T-cell (primary cell): ENCODE results near the gene MANEA. TPM values are rescaled to one million over a fixed set of nuclear protein-coding genes. Genes with fewer than 3 reads are reported as not detected.

Experiments
- ATAC-seq, 4 experiments: fragments of 200-7000 bp in 3 of 4; fragments of 150-1000 bp in 1 of 4; cut with Tn5 transposase; replicated peaks in 1 of 4; 1 replicate in 3 of 4; 2 replicates in 1 of 4; pipeline ENCODE4 v1.10.0; 2021; ENCODE audit warnings: moderate library complexity in 3 of 4, mild to moderate bottlenecking in 2 of 4, moderate number of reproducible peaks in 1 of 4
- CTCF ChIA-PET, 2 donors: fragments of 300-600 bp; sonication (Branson Sonifier 250); formaldehyde crosslinking; loops; one replicate each; lab custom pipeline; 2022; ENCODE audit warnings: antibody characterized with exemption in 2 of 2; lab: Charles Lee
- POLR2A ChIA-PET, 2 donors: fragments of 300-600 bp; sonication (Branson Sonifier 250); formaldehyde crosslinking; loops; one replicate each; lab custom pipeline; 2022; ENCODE audit warnings: antibody characterized with exemption in 2 of 2; lab: Charles Lee
- DNase-seq, 35 experiments: peaks; one replicate each; pipeline versions ENCODE4 v3.0.0 to v3.0.0-alpha.2; 2013 to 2023
- H3K27ac ChIP-seq: one replicate; pipeline ENCODE4 v1.5.1; 2013; ENCODE audit warnings: low read length
- H3K27me3 ChIP-seq, 2 experiments: replicated peaks in 1 of 2; 1 replicate in 1 of 2; 2 replicates in 1 of 2; pipeline versions ENCODE4 v1.6.1 to v1.7.0; 2013; ENCODE audit warnings: low read length in 1 of 2, mixed read lengths in 1 of 2; ENCODE audit not compliant: control insufficient read depth in 2 of 2, insufficient read depth in 2 of 2; ENCODE audit errors: extremely low read depth in 1 of 2
- H3K36me3 ChIP-seq, 2 donors: 1 replicate in 1 of 2; 2 replicates in 1 of 2; pipeline versions ENCODE4 v1.6.1 to v1.7.0; 2013; ENCODE audit warnings: low read length in 1 of 2; ENCODE audit not compliant: control insufficient read depth in 2 of 2, insufficient read depth in 1 of 2; ENCODE audit errors: extremely low read depth in 1 of 2
- H3K4me1 ChIP-seq, 2 experiments: 1 replicate in 1 of 2; 2 replicates in 1 of 2; pipeline versions ENCODE4 v1.6.1 to v1.7.0; 2013; ENCODE audit warnings: low read length in 2 of 2, mixed read lengths in 1 of 2; ENCODE audit not compliant: insufficient read depth in 2 of 2, control insufficient read depth in 1 of 2; ENCODE audit errors: extremely low read depth in 1 of 2
- H3K4me3 ChIP-seq, 2 donors: 1 replicate in 1 of 2; 2 replicates in 1 of 2; pipeline versions ENCODE4 v1.5.1 to v1.7.0; 2013; ENCODE audit warnings: mild to moderate bottlenecking in 2 of 2, low read length in 1 of 2, moderate library complexity in 1 of 2; ENCODE audit not compliant: control insufficient read depth in 1 of 2; ENCODE audit errors: extremely low read depth in 1 of 2
- H3K9me3 ChIP-seq: 2 replicates; pipeline ENCODE4 v1.7.0; 2013
- H3K27ac Mint-ChIP-seq, 2 donors: one replicate each; pipeline ENCODE4 v1.8.0; 2020 to 2021; ENCODE audit warnings: mild to moderate bottlenecking in 2 of 2, mixed read lengths in 2 of 2
- H3K27me3 Mint-ChIP-seq, 2 donors: one replicate each; pipeline ENCODE4 v1.8.0; 2021 to 2022; ENCODE audit warnings: mixed read lengths in 2 of 2
- H3K36me3 Mint-ChIP-seq: one replicate; pipeline ENCODE4 v1.8.0; 2021; ENCODE audit warnings: mixed read lengths
- H3K4me1 Mint-ChIP-seq, 3 donors: one replicate each; pipeline ENCODE4 v1.8.0; 2020 to 2022; ENCODE audit warnings: mixed read lengths in 3 of 3, mild to moderate bottlenecking in 1 of 3
- H3K4me3 Mint-ChIP-seq, 3 donors: one replicate each; pipeline ENCODE4 v1.8.0; 2020 to 2022; ENCODE audit warnings: mild to moderate bottlenecking in 3 of 3, mixed read lengths in 3 of 3, moderate library complexity in 3 of 3
- H3K9me3 Mint-ChIP-seq, 3 donors: one replicate each; pipeline ENCODE4 v1.8.0; 2020 to 2022; ENCODE audit warnings: mixed read lengths in 3 of 3
- WGBS: methylation state at CpG from one replicate; pipeline ENCODE4 v1.1.5; 2013; ENCODE audit warnings: missing lambda C conversion rate; ENCODE audit not compliant: insufficient coverage; 5-methylcytosine and 5-hydroxymethylcytosine counted together
- total RNA-seq, 35 experiments: library from RNA in 6 of 35; stranded (reverse) in 6 of 35; fragments of 120-200 nt in 1 of 35; gene quantifications; one replicate each; pipeline versions ENCODE4 v1.2.1 to v1.2.4 and lab custom pipeline; 2013 to 2026

The MANEA gene
- total RNA-seq, 5 donors from 2014 or later (not counting 1 experiment from before 2014, with no cell fraction given), result 6.1 to 12.7 (median 8.9) TPM

- no CpG with 5 or more reads among the region's 2 CpGs for WGBS
- Mint-ChIP-seq H3K9me3 (peaks cover 0 to 4% (median 0%) of the 10 kb centered on the region in 3 donors), H3K4me1 (peaks cover 30 to 48% (median 30%) of the 10 kb centered on the region in 3 donors), H3K27ac (no peak overlapping the region), H3K27me3 (no peaks in the 10 kb centered on the region), H3K4me3 (no peak overlapping the region), H3K36me3 (peaks cover 28% of the 10 kb centered on the region)
- no peaks in the 10 kb centered on the region for H3K36me3 ChIP-seq
- no peaks in the 10 kb centered on the region for H3K27me3 ChIP-seq
- peaks cover 0 to 4% of the 10 kb centered on the region in 2 experiments for H3K4me1 ChIP-seq
- ChIA-PET POLR2A (interaction anchor here in 1 of 2 donors (0.6 kb wide), 1 partner anchor 15 kb away, joined by 4 read pairs; no protein-coding TSS in a partner anchor), CTCF (no interaction called here)
- no peak for DNase-seq
- H3K27ac ChIP-seq, result no peak overlapping the region
- ATAC-seq, result no peak
- no peaks in the 10 kb centered on the region for H3K9me3 ChIP-seq
- no peak overlapping the region for H3K4me3 ChIP-seq
Observed at GRCh38 chr6:95593025-95593424, 15.7 kb downstream of the MANEA start.

GRCh38 chr6:95596021-95596420, 18.7 kb downstream of the MANEA start:
- Histone ChIP-seq H3K4me3 (no peak overlapping the region), H3K9me3 (no peaks in the 10 kb centered on the region), H3K4me1 (no peaks in the 10 kb centered on the region), H3K27ac (no peak overlapping the region), H3K27me3 (no peaks in the 10 kb centered on the region), H3K36me3 (no peaks in the 10 kb centered on the region)
- ChIA-PET CTCF (no interaction called here), POLR2A (no interaction called here)
- no peaks in the 10 kb centered on the region for H3K27me3 Mint-ChIP-seq
- 100% methylated on average over 1 of the region's 3 CpGs for WGBS
- no peak overlapping the region for H3K27ac Mint-ChIP-seq
- ATAC-seq, result no peak
- H3K4me1 Mint-ChIP-seq, result peaks cover 17 to 37% (median 20%) of the 10 kb centered on the region in 3 donors
- DNase-seq, result no peak
- H3K4me3 Mint-ChIP-seq, result no peak overlapping the region
- peaks cover 0 to 4% (median 0%) of the 10 kb centered on the region in 3 donors for H3K9me3 Mint-ChIP-seq
- peaks cover 39% of the 10 kb centered on the region for H3K36me3 Mint-ChIP-seq

- peaks cover 0 to 2% of the 10 kb centered on the region in 2 experiments for H3K4me1 ChIP-seq
- H3K4me3 Mint-ChIP-seq, result no peak overlapping the region
- no peaks in the 10 kb centered on the region for H3K36me3 ChIP-seq
- ATAC-seq (no peak), DNase-seq (no peak)
- H3K4me3 ChIP-seq, result no peak overlapping the region
- H3K27me3 Mint-ChIP-seq, result no peaks in the 10 kb centered on the region
- no peaks in the 10 kb centered on the region for H3K9me3 ChIP-seq
- H3K27ac ChIP-seq, result no peak overlapping the region
- H3K4me1 Mint-ChIP-seq, result peaks cover 0 to 12% (median 2%) of the 10 kb centered on the region in 3 donors
- no peaks in the 10 kb centered on the region for H3K27me3 ChIP-seq
- H3K9me3 Mint-ChIP-seq, result no peaks in the 10 kb centered on the region
- ChIA-PET POLR2A (interaction anchor here in 1 of 2 donors (0.6 to 0.7 kb wide), 2 partner anchors 29 to 508 kb away, joined by 4 read pairs; no protein-coding TSS in a partner anchor), CTCF (interaction anchor here (0.7 kb wide), 2 partner anchors 18 to 76 kb away, joined by 3 to 6 read pairs; no protein-coding TSS in a partner anchor)
- no peak overlapping the region for H3K27ac Mint-ChIP-seq
- peaks cover 32% of the 10 kb centered on the region for H3K36me3 Mint-ChIP-seq
Observed at GRCh38 chr6:95599706-95600105, 22.4 kb downstream of the MANEA start.

GRCh38 chr6:95601133-95601532, 23.8 kb downstream of the MANEA start:
- Mint-ChIP-seq H3K9me3 (no peaks in the 10 kb centered on the region), H3K27me3 (no peaks in the 10 kb centered on the region), H3K4me1 (peaks cover 0 to 12% (median 0%) of the 10 kb centered on the region in 3 donors), H3K4me3 (no peak overlapping the region), H3K27ac (no peak overlapping the region), H3K36me3 (peaks cover 34% of the 10 kb centered on the region)
- POLR2A ChIA-PET, result no interaction called here
- H3K27me3 ChIP-seq, result no peaks in the 10 kb centered on the region
- H3K4me1 ChIP-seq, result peaks cover 0 to 2% of the 10 kb centered on the region in 2 experiments
- ATAC-seq (no peak), DNase-seq (no peak)
- no peak overlapping the region for H3K27ac ChIP-seq
- H3K4me3 ChIP-seq, result no peak overlapping the region
- no CpG with 5 or more reads among the region's 3 CpGs for WGBS
- H3K36me3 ChIP-seq, result peaks cover 2 to 3% of the 10 kb centered on the region in 2 donors
- CTCF ChIA-PET, result no interaction called here
- H3K9me3 ChIP-seq, result no peaks in the 10 kb centered on the region

GRCh38 chr6:95614094-95614493, 36.8 kb downstream of the MANEA start:
- Mint-ChIP-seq H3K9me3 (no peaks in the 10 kb centered on the region), H3K27me3 (no peaks in the 10 kb centered on the region), H3K36me3 (no peaks in the 10 kb centered on the region), H3K27ac (no peak overlapping the region), H3K4me1 (no peaks in the 10 kb centered on the region), H3K4me3 (no peak overlapping the region)
- no peaks in the 10 kb centered on the region for H3K4me1 ChIP-seq
- no CpG with 5 or more reads among the region's 3 CpGs for WGBS
- ChIA-PET CTCF (no interaction called here), POLR2A (interaction anchor here in 1 of 2 donors (0.6 kb wide), 1 partner anchor 76 kb away, joined by 3 read pairs; no protein-coding TSS in a partner anchor)
- H3K36me3 ChIP-seq, result no peaks in the 10 kb centered on the region
- DNase-seq (no peak), ATAC-seq (no peak)
- no peak overlapping the region for H3K27ac ChIP-seq
- H3K27me3 ChIP-seq, result no peaks in the 10 kb centered on the region
- no peak overlapping the region for H3K4me3 ChIP-seq
- H3K9me3 ChIP-seq, result no peaks in the 10 kb centered on the region

- no CpG with 5 or more reads among the region's 2 CpGs for WGBS
- CTCF ChIA-PET, result no interaction called here
- no peaks in the 10 kb centered on the region for H3K9me3 ChIP-seq
- POLR2A ChIA-PET, result no interaction called here
- H3K4me1 ChIP-seq, result no peaks in the 10 kb centered on the region
- Mint-ChIP-seq H3K9me3 (peaks cover 3 to 11% (median 3%) of the 10 kb centered on the region in 3 donors), H3K4me1 (no peaks in the 10 kb centered on the region), H3K27me3 (peaks cover 4 to 10% of the 10 kb centered on the region in 2 donors), H3K36me3 (no peaks in the 10 kb centered on the region), H3K27ac (no peak overlapping the region), H3K4me3 (no peak overlapping the region)
- no peaks in the 10 kb centered on the region for H3K27me3 ChIP-seq
- DNase-seq (no peak), ATAC-seq (no peak)
- H3K4me3 ChIP-seq, result no peak overlapping the region
- H3K27ac ChIP-seq, result no peak overlapping the region
- no peaks in the 10 kb centered on the region for H3K36me3 ChIP-seq
Observed at GRCh38 chr6:95629551-95629950, 52.2 kb downstream of the MANEA start.
